PC-9 (cell line): ENCODE results near the gene TMEM138.

Experiments
- EZH2 ChIP-seq: fragments of 200-600 bp; sonication (generic); IDR thresholded peaks from 2 replicates; pipeline ENCODE4 v1.8.0; 2017; ENCODE audit warnings: antibody characterized with exemption, low read depth
- TF ChIP-seq, protein P1 (sequence below): fragments of 200-600 bp; sonication (generic); conservative IDR thresholded peaks from 2 replicates; pipeline ENCODE4 v1.6.1; 2017; ENCODE audit warnings: mixed run types, antibody characterized with exemption, mild to moderate bottlenecking, moderate library complexity

GRCh38 chr11:61329871-61330270 is 32.3 kb upstream of the TMEM138 start:
- TF ChIP-seq, protein P1, sequence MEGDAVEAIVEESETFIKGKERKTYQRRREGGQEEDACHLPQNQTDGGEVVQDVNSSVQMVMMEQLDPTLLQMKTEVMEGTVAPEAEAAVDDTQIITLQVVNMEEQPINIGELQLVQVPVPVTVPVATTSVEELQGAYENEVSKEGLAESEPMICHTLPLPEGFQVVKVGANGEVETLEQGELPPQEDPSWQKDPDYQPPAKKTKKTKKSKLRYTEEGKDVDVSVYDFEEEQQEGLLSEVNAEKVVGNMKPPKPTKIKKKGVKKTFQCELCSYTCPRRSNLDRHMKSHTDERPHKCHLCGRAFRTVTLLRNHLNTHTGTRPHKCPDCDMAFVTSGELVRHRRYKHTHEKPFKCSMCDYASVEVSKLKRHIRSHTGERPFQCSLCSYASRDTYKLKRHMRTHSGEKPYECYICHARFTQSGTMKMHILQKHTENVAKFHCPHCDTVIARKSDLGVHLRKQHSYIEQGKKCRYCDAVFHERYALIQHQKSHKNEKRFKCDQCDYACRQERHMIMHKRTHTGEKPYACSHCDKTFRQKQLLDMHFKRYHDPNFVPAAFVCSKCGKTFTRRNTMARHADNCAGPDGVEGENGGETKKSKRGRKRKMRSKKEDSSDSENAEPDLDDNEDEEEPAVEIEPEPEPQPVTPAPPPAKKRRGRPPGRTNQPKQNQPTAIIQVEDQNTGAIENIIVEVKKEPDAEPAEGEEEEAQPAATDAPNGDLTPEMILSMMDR: no peak
- no peak for TF ChIP-seq EZH2
